ENCODE results near the gene PTPRU.

PTPRU gene

GRCh38 chr1:29371332-29371731, 135.0 kb downstream of the PTPRU start:
- no peak for DNase-seq

GRCh38 chr1:29372108-29372507, 135.8 kb downstream of the PTPRU start:
- no peak for DNase-seq

Data from CD4-positive, alpha-beta T cell treated with Interleukin-6 for 4 hours (primary cell).